Suprapubic skin (tissue), 4 donors: ENCODE results near the gene ADAM19. TPM values are rescaled to one million over a fixed set of nuclear protein-coding genes. Genes with fewer than 3 reads are reported as not detected.

Experiments used
- DNase-seq, 2 donors: peaks; one replicate each; pipeline ENCODE4 v3.0.0-alpha.2; 2019; ENCODE audit warnings: low spot score in 2 of 2
- H3K27ac ChIP-seq: fragments of 200-600 bp; sonication (generic); one replicate; pipeline ENCODE4 v1.5.1; 2019
- H3K27me3 ChIP-seq: fragments of 200-600 bp; sonication (generic); one replicate; pipeline ENCODE4 v1.5.1; 2019
- H3K36me3 ChIP-seq: fragments of 200-600 bp; sonication (generic); one replicate; pipeline ENCODE4 v1.5.1; 2019
- H3K4me1 ChIP-seq: fragments of 200-600 bp; sonication (generic); one replicate; pipeline ENCODE4 v1.5.1; 2019
- H3K4me3 ChIP-seq: fragments of 200-600 bp; sonication (generic); one replicate; pipeline ENCODE4 v1.5.1; 2019; ENCODE audit warnings: mild to moderate bottlenecking
- H3K9me3 ChIP-seq: fragments of 200-600 bp; sonication (generic); one replicate; pipeline ENCODE4 v1.5.1; 2019
- EP300 ChIP-seq: sonication (generic); formaldehyde crosslinking; IDR thresholded peaks from one replicate; pipeline ENCODE4 v1.6.1; 2017; ENCODE audit warnings: antibody characterized with exemption
- POLR2A ChIP-seq, 2 donors: fragments of 450-650 bp; IDR thresholded peaks; one replicate each; pipeline ENCODE4 v1.6.1; 2017; ENCODE audit warnings: antibody characterized with exemption in 2 of 2, mild to moderate bottlenecking in 2 of 2, moderate library complexity in 2 of 2
- POLR2AphosphoS5 ChIP-seq, 3 donors: sonication (generic); formaldehyde crosslinking; IDR thresholded peaks; one replicate each; pipeline ENCODE4 v1.6.1; 2017; ENCODE audit warnings: antibody characterized with exemption in 3 of 3
- WGBS: methylation state at CpG from one replicate; pipeline ENCODE4 v1.1.5; 2018; 5-methylcytosine and 5-hydroxymethylcytosine counted together
- total RNA-seq, 4 donors: library from RNA; depleted of rRNA; stranded (reverse); fragments of >200 nt; gene quantifications; one replicate each; pipeline ENCODE4 v1.1.0, GENCODE V29; 2016
- TF ChIP-seq, protein P1 (sequence below), 2 donors: fragments of 200-600 bp in 1 of 2; fragments of 450-650 bp in 1 of 2; sonication (generic) in 1 of 2; IDR thresholded peaks; one replicate each; pipeline ENCODE4 v1.5.1; 2016 to 2019; ENCODE audit warnings: antibody characterized with exemption in 2 of 2, mild to moderate bottlenecking in 1 of 2, moderate library complexity in 1 of 2

Gene ADAM19
- total RNA-seq, 4 donors from 2014 or later, result 0.42 to 2.6 (median 1.3) TPM

DNA sequence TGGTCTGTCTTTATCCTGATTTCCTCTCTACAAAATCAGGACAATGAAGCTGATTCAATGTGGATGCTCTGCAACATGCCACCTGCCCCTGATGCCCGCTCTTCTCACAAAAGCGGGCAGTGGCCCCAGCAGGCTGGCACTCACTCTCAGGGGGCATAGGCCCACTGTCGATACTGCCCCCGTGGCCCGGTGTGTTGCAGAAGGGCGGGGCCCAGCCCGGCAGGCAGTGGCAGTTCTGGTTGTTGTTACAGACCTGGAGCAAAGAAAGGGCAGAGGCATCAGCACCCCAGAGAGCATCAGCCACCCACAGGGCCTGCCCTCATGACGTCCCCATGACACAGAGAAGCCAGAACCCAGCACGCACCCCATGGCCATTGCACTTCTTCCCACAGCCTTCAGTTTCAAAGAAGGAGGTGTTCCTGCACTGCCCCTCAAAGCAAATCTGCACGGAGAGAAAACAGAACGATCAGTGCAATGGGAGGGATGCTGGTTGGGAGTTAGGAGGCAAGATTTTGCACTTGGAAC, 84.0 kb downstream of the ADAM19 start:
- no peaks in the 10 kb centered on the region for H3K27me3 ChIP-seq
- no peaks in the 10 kb centered on the region for H3K9me3 ChIP-seq
- H3K4me3 ChIP-seq, result no peak overlapping the region
- peaks cover 4% of the 10 kb centered on the region for H3K36me3 ChIP-seq
- no peaks in the 10 kb centered on the region for H3K4me1 ChIP-seq
- TF ChIP-seq POLR2AphosphoS5 (IDR thresholded peaks at IDR 0.05) (no peak), POLR2A (IDR thresholded peaks at IDR 0.05) (no peak), EP300 (no peak)
- TF ChIP-seq, protein P1, sequence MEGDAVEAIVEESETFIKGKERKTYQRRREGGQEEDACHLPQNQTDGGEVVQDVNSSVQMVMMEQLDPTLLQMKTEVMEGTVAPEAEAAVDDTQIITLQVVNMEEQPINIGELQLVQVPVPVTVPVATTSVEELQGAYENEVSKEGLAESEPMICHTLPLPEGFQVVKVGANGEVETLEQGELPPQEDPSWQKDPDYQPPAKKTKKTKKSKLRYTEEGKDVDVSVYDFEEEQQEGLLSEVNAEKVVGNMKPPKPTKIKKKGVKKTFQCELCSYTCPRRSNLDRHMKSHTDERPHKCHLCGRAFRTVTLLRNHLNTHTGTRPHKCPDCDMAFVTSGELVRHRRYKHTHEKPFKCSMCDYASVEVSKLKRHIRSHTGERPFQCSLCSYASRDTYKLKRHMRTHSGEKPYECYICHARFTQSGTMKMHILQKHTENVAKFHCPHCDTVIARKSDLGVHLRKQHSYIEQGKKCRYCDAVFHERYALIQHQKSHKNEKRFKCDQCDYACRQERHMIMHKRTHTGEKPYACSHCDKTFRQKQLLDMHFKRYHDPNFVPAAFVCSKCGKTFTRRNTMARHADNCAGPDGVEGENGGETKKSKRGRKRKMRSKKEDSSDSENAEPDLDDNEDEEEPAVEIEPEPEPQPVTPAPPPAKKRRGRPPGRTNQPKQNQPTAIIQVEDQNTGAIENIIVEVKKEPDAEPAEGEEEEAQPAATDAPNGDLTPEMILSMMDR (IDR thresholded peaks at IDR 0.05), result no peak
- H3K27ac ChIP-seq, result no peak overlapping the region
- no peak for DNase-seq
- 84% methylated on average over 11 of the region's 11 CpGs for WGBS

DNA sequence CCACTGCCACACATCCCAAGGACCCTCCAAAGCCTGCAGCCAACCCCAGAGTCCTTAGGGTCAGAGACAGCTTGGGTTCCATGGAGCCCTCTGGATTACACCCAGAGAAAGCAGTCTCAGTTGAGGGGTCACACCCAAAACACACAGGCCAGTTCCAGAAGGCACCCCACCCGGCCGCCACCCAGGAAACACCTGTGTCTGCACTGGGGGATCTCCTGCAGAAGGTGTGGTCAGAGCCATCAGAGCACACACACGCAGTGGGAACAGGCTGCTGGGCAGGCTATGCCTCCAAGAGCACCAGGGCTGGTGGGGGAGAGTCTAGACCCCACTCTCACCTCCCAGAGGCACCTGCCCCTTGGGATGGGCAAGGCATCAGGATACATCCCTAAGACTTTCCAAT, 88.2 kb downstream of the ADAM19 start:
- no peaks in the 10 kb centered on the region for H3K27me3 ChIP-seq
- no peak overlapping the region for H3K4me3 ChIP-seq
- H3K27ac ChIP-seq, result no peak overlapping the region
- H3K4me1 ChIP-seq, result peaks cover 9% of the 10 kb centered on the region
- no peaks in the 10 kb centered on the region for H3K9me3 ChIP-seq
- DNase-seq, result no peak
- H3K36me3 ChIP-seq, result peaks cover 4% of the 10 kb centered on the region
- 33% methylated on average over 1 of the region's 3 CpGs for WGBS
- TF ChIP-seq POLR2A (IDR thresholded peaks at IDR 0.05) (no peak), POLR2AphosphoS5 (IDR thresholded peaks at IDR 0.05) (no peak), EP300 (no peak)
- TF ChIP-seq, protein P1 (IDR thresholded peaks at IDR 0.05), result no peak

DNA sequence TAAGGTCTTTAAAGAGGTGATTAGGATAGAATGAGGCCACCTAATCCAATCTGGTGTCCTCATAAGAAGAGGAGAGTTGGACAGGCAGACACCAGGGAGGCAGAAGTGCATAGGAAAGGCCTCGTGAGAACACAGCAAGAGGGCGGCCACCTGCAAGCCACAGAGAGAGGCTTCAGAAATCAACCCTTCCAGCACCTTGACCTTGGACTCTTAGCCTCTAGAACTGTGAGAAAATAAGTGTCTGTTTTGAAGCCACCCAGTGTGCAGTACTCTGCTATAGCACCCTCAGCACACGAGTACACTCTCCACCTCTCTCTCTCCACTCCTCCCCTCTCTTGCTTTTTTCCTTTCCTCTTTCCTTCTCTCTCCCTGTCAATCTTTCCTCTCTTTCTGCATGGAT, 88.7 kb downstream of the ADAM19 start:
- TF ChIP-seq EP300, result no peak
- no peak for TF ChIP-seq POLR2A (IDR thresholded peaks at IDR 0.05)
- TF ChIP-seq, protein P1 (IDR thresholded peaks at IDR 0.05), result no peak
- TF ChIP-seq POLR2AphosphoS5 (IDR thresholded peaks at IDR 0.05), result no peak

DNA sequence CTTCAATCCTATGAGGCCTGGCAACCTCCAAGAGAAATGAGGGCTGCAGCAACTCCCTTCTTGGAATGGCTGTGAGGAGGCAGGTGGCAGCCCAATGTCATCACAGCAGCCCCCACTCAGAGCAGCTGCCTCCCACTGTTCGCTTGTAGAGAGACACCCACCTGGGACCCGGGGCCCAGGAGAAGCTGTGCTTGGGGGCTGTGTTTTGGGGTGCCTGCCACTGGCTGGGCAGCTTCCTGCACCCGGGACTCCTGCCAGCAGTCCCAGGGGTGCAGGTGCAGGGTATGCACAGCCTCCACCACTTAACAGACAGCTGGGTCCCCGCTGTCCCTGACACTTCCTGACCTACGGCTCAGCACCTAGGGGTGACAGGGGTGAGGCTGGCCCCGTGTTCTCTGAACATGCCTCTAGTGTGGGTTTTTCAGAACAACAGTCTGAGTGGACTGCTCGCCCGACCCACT, 89.3 kb downstream of the ADAM19 start:
- Histone ChIP-seq H3K36me3 (peaks cover 4% of the 10 kb centered on the region), H3K4me1 (peaks cover 9% of the 10 kb centered on the region), H3K27me3 (no peaks in the 10 kb centered on the region), H3K27ac (no peak overlapping the region), H3K9me3 (no peaks in the 10 kb centered on the region), H3K4me3 (no peak overlapping the region)
- 77% methylated on average over 6 of the region's 8 CpGs for WGBS
- DNase-seq, result no peak
- TF ChIP-seq POLR2AphosphoS5 (IDR thresholded peaks at IDR 0.05) (no peak), EP300 (no peak), POLR2A (IDR thresholded peaks at IDR 0.05) (no peak)
- TF ChIP-seq, protein P1 (IDR thresholded peaks at IDR 0.05), result no peak

More for the DNA sequence above, 88.7 kb downstream of the ADAM19 start:
- DNase-seq, result no peak
- Histone ChIP-seq H3K36me3 (peaks cover 4% of the 10 kb centered on the region), H3K4me3 (no peak overlapping the region), H3K27me3 (no peaks in the 10 kb centered on the region), H3K9me3 (no peaks in the 10 kb centered on the region), H3K4me1 (peaks cover 9% of the 10 kb centered on the region), H3K27ac (no peak overlapping the region)
- WGBS, result 90% methylated on average over 3 of the region's 3 CpGs

DNA sequence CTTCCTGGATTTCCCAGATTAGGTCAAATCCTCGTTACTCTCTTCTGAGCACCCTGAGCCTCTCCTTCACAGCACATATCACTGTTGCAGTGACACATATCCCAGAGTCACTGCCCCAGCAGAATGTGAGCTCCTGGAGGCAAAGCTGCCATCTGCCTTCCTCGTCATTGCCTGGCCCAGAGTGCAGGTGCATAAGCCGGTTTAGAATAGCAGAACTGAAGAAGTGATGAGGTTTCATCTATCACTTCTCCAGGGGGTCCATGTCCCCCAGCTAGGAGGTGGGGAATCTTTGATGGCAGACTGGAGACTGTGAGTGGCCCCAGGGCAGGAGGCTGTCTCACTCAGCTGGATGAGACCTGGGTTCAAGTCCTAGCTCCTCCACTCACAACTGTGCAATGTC, 89.8 kb downstream of the ADAM19 start:
- Histone ChIP-seq H3K27me3 (no peaks in the 10 kb centered on the region), H3K27ac (no peak overlapping the region), H3K9me3 (no peaks in the 10 kb centered on the region), H3K36me3 (peaks cover 4% of the 10 kb centered on the region), H3K4me1 (peaks cover 9% of the 10 kb centered on the region), H3K4me3 (no peak overlapping the region)
- TF ChIP-seq POLR2A (IDR thresholded peaks at IDR 0.05), result no peak
- 96% methylated on average over 3 of the region's 3 CpGs for WGBS
- no peak for DNase-seq

DNA sequence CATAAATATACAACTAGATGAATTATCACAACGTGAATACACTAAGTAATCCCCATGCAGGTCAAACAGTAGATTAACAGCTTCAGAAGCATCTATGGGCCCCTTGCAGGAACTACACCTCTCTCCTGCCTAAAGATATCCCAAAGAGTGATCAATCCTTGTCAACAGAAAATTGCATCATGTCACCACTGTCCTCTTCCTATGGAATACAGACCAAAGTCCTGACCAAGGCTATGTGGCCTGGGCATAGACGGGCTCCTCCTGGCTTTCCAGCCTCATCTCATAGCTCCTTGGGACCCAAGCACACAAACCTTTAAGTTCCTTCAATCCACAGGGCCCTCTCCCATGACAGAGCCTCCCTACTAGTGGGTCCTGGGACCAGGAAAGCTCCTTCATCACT, 90.2 kb downstream of the ADAM19 start:
- Histone ChIP-seq H3K4me1 (peaks cover 9% of the 10 kb centered on the region), H3K9me3 (no peaks in the 10 kb centered on the region), H3K4me3 (no peak overlapping the region), H3K27me3 (no peaks in the 10 kb centered on the region), H3K27ac (no peak overlapping the region), H3K36me3 (peaks cover 4% of the 10 kb centered on the region)
- DNase-seq, result no peak
- TF ChIP-seq EP300, result no peak
- TF ChIP-seq, protein P1 (IDR thresholded peaks at IDR 0.05), result no peak
- TF ChIP-seq POLR2A (IDR thresholded peaks at IDR 0.05), result no peak
- no peak for TF ChIP-seq POLR2AphosphoS5 (IDR thresholded peaks at IDR 0.05)
- 84% methylated on average over 2 of the region's 2 CpGs for WGBS
